ENCODE data around the gene LCTL.

- TF ChIP-seq RAD21 (conservative IDR thresholded peaks at IDR 0.05): no peak
- no peak for TF ChIP-seq TAF1 (IDR thresholded peaks at IDR 0.05; ENCODE audit: low read depth)
Observed at GRCh38 chr15:66503780-66504562, 61.8 kb downstream of the LCTL start.

Data from neural cell (in vitro differentiated cells).